Measurements from ENCODE around the gene ACSS2.

ACSS2 gene

DNA sequence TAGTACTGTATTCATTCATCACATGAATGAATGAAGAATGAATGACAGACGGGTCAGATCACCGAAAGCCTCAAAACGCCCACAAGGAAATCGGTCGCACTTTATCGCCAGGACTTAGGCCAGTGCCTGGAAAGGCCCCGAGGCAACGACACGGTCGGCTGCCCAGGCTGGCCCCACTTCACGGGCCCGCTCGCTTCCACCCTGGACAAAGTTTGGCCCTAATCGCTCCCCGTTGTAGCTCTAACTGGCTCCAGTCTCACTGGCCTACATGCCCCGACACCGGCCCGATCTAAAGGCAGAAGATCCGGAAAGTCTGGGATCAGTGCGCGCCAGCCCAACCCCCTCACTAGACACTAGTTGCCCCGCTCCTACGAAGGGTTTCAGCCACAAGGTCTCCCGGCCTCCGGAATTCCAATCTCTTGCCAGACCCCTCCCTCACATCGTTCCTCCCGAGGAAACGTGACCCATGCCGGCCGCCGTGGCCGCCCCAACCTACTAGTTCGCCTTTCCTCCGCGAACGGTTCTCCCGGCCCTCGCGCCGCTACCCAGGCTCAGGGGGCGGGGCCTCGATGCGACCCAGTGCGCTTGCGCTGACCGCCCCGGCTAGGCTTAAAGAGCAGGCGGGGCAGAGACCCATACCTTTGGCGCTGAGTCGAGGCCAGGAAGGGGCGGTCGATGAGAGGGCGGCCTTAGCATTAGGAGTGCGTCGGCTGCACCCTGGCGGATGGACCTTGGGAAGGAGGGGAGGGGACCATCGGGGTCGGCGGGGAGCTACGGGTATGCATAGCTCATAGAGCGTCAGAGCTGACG, 79.0 kb downstream of the ACSS2 start, which contains the start of the genes GSS and MYH7B:
Gene GSS, minus strand, starts transcription at position 576 of the 810 bp plus-strand sequence. CDS start 3,954 bp downstream, outside the sequence.
Gene MYH7B, plus strand, starts transcription at position 638 of the 810 bp plus-strand sequence. CDS start 22,138 bp downstream, outside the sequence.
- peak within 1 kb of the TSS; percentile 78 for H3K4me3 ChIP-seq (ENCODE audit: low read depth, low read length, poor library complexity, severe bottlenecking)
- peak within 1 kb of the TSS; percentile 83 for H3K9ac ChIP-seq (ENCODE audit: low read length)
- H2AFZ ChIP-seq (ENCODE audit: low read length) = peak within 1 kb of the TSS; percentile 40
- no peaks in the 10 kb centered on the region for H3K27me3 ChIP-seq (ENCODE audit: insufficient read depth, low read length)
- H3K4me1 ChIP-seq (ENCODE audit: insufficient read depth, low read length, severe bottlenecking) = peaks cover 26% of the 10 kb centered on the region
- peak within 1 kb of the TSS; percentile 34 for H3K27ac ChIP-seq (ENCODE audit: low read depth, low read length, poor library complexity, severe bottlenecking)
- H4K20me1 ChIP-seq (ENCODE audit: insufficient read depth, low read length) = no peaks in the 10 kb centered on the region
- TF ChIP-seq EZH2 (IDR thresholded peaks at IDR 0.05; ENCODE audit: borderline replicate concordance, low read length) (no peak), CTCF (IDR thresholded peaks at IDR 0.05; ENCODE audit: low read length) (peak; percentile 57; the same call in 1 of the 2 replicates)
- peak within 1 kb of the TSS; percentile 85 for H3K4me2 ChIP-seq (ENCODE audit: low read length)
- H3K79me2 ChIP-seq (ENCODE audit: insufficient read depth, low read length) = no peaks in the 10 kb centered on the region
- H3F3A ChIP-seq (ENCODE audit: insufficient read depth, low read length) = no peaks in the 10 kb centered on the region
- peaks cover 8% of the 10 kb centered on the region for H3K9me3 ChIP-seq (ENCODE audit: low read length)
- no peaks in the 10 kb centered on the region for H3K9me2 ChIP-seq (ENCODE audit: low read depth, low read length)
- H3K36me3 ChIP-seq (ENCODE audit: insufficient read depth, low read length) = no peaks in the 10 kb centered on the region; the same call in 1 of the 2 replicates

DNA sequence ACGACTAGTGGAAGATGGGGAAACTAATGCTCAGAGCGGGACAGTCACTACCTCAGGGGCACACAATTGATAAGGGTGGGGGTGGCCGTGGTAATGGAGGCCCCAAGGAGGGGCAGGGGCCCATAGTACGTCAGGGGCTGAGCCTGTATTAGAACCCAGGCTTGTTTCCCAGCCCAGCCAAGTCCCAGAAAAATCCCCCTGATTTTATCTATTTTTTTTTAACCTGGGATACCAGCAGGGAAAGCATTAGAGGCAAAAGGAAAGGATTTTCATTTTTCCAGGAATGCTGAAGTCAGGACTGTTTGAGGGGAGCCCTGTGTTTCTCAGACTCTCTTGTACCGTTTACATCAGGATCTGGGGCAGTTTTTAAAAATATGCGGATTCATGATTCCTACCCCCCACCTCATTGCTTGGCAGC, 79.6 kb downstream of the ACSS2 start:
- Histone ChIP-seq H3K79me2 (ENCODE audit: insufficient read depth, low read length) (no peaks in the 10 kb centered on the region), H3K9me3 (ENCODE audit: low read length) (peaks cover 8% of the 10 kb centered on the region), H3K9me2 (ENCODE audit: low read depth, low read length) (no peaks in the 10 kb centered on the region), H3K4me2 (ENCODE audit: low read length) (peak overlapping the region; percentile 85), H3K4me3 (ENCODE audit: low read depth, low read length, poor library complexity, severe bottlenecking) (peak overlapping the region; percentile 78), H3K27ac (ENCODE audit: low read depth, low read length, poor library complexity, severe bottlenecking) (no peak overlapping the region), H3K27me3 (ENCODE audit: insufficient read depth, low read length) (no peaks in the 10 kb centered on the region), H3K36me3 (ENCODE audit: insufficient read depth, low read length) (no peaks in the 10 kb centered on the region; the same call in 1 of the 2 replicates), H3F3A (ENCODE audit: insufficient read depth, low read length) (no peaks in the 10 kb centered on the region), H4K20me1 (ENCODE audit: insufficient read depth, low read length) (no peaks in the 10 kb centered on the region), H3K4me1 (ENCODE audit: insufficient read depth, low read length, severe bottlenecking) (peaks cover 26% of the 10 kb centered on the region), H2AFZ (ENCODE audit: low read length) (0 out of 2 replicates have a peak overlapping the region, but pooled peaks have one; percentile 12), H3K9ac (ENCODE audit: low read length) (peak overlapping the region; percentile 83; the same call in 1 of the 2 replicates)
- TF ChIP-seq EZH2 (IDR thresholded peaks at IDR 0.05; ENCODE audit: borderline replicate concordance, low read length) = no peak
- TF ChIP-seq CTCF (IDR thresholded peaks at IDR 0.05; ENCODE audit: low read length) = no peak; the same call in 1 of the 2 replicates

- Histone ChIP-seq H3K4me3 (ENCODE audit: low read depth, low read length, poor library complexity, severe bottlenecking) (no peak overlapping the region), H4K20me1 (ENCODE audit: insufficient read depth, low read length) (no peaks in the 10 kb centered on the region), H3K9me2 (ENCODE audit: low read depth, low read length) (no peaks in the 10 kb centered on the region), H3K79me2 (ENCODE audit: insufficient read depth, low read length) (no peaks in the 10 kb centered on the region), H3K27ac (ENCODE audit: low read depth, low read length, poor library complexity, severe bottlenecking) (no peak overlapping the region), H3K9me3 (ENCODE audit: low read length) (peaks cover 8% of the 10 kb centered on the region), H3K4me2 (ENCODE audit: low read length) (no peak overlapping the region), H3K4me1 (ENCODE audit: insufficient read depth, low read length, severe bottlenecking) (peaks cover 17% of the 10 kb centered on the region), H2AFZ (ENCODE audit: low read length) (no peak overlapping the region), H3F3A (ENCODE audit: insufficient read depth, low read length) (no peaks in the 10 kb centered on the region), H3K36me3 (ENCODE audit: insufficient read depth, low read length) (no peaks in the 10 kb centered on the region; the same call in 1 of the 2 replicates), H3K9ac (ENCODE audit: low read length) (no peak overlapping the region), H3K27me3 (ENCODE audit: insufficient read depth, low read length) (no peaks in the 10 kb centered on the region)
- TF ChIP-seq CTCF (IDR thresholded peaks at IDR 0.05; ENCODE audit: low read length) (no peak), EZH2 (IDR thresholded peaks at IDR 0.05; ENCODE audit: borderline replicate concordance, low read length) (no peak)
Measured at GRCh38 chr20:34956751-34957472, 80.5 kb downstream of the ACSS2 start.
